Lower lobe of right lung (tissue), 2 donors: ENCODE results near the gene ENTPD6. TPM values are rescaled to one million over a fixed set of nuclear protein-coding genes. Genes with fewer than 3 reads are reported as not detected.
A peak's percentile ranks its signal among the peaks of the same experiment; 100 is the strongest.

Experiments
- ATAC-seq, 2 donors: fragments of 200-7000 bp; cut with Tn5 transposase; one replicate each; pipeline ENCODE4 v1.9.1; 2020 to 2022; ENCODE audit warnings: mild to moderate bottlenecking in 2 of 2, moderate library complexity in 2 of 2
- DNase-seq: peaks from one replicate; pipeline ENCODE4 v3.0.0-alpha.2; 2020
- H3K27ac ChIP-seq: fragments of 200-600 bp; one replicate; pipeline ENCODE4 v1.8.0; 2022
- H3K27me3 ChIP-seq: fragments of 200-600 bp; one replicate; pipeline ENCODE4 v1.8.0; 2022; ENCODE audit warnings: low read depth
- H3K36me3 ChIP-seq: fragments of 200-600 bp; one replicate; pipeline ENCODE4 v1.8.0; 2022; ENCODE audit warnings: mild to moderate bottlenecking
- H3K4me1 ChIP-seq: fragments of 200-600 bp; one replicate; pipeline ENCODE4 v1.8.0; 2022
- H3K4me3 ChIP-seq: fragments of 200-600 bp; one replicate; pipeline ENCODE4 v1.8.0; 2022; ENCODE audit warnings: mild to moderate bottlenecking
- H3K9me3 ChIP-seq: fragments of 200-600 bp; one replicate; pipeline ENCODE4 v1.8.0; 2022
- intact Hi-C: fragments of 100-400 bp; cut with DNase I; formaldehyde crosslinking; loops from one replicate; pipeline ENCODE4 v1.11.0; 2022
- total RNA-seq: library from RNA; stranded (reverse); fragmentation: NEBNext Ultra II Directional; extraction: Animal tissue kit (Norgen Biotek cat#: 25700); gene quantifications from one replicate; pipeline ENCODE4 v1.2.1, GENCODE V29; 2021
- TF ChIP-seq, protein P1 (sequence below): fragments of 200-600 bp; IDR thresholded peaks from one replicate; pipeline ENCODE4 v1.8.0; 2022; ENCODE audit warnings: antibody characterized with exemption, mild to moderate bottlenecking
- donor health status: DM: no; HTN: yes; CAD: no; lungs with severe emphysema.

ENTPD6 gene
- total RNA-seq, 1 donor from 2014 or later: 64.5 TPM

DNA sequence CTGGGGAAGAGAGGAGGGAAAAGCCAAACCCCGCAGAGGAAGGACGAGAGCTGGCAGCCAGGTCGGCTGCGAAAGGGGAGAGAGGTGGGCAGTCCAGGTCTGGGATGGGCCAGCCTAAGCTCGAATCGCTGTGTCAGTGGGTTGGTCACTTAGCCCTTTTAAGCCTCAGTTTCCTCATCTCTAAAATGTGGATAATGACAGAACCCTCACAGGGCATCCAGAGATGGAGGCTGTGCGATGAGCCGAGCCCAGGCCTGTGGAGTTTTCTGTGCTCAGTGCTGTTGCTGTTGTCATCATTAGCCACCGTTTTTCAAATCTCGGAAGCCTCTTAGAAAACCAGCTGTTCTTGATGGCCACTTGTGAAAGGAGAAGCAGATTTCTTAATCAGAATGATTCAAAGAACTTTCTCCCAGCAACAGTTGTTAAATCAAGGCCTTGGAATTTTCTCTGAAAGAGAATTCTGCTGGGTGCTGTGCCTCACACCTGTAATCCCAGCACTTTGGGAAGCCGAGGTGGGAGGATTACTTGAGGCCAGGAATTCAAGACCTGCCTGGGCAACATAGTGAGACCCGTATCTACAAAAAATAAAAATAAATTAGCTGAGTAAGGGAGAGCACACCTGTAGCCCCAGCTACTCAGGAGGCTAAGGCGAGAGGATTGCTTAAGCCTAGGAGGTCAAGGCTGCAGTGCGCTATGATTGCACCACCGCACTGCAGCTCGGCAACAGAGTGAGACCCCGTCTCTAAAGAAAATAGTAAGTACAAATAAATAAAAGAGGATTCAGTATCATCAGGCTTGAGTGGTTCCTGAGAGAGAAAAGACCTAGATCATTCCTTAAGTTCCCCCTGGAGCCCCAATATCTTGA lies 46.3 kb upstream of the ENTPD6 start:
- TF ChIP-seq, protein P1, sequence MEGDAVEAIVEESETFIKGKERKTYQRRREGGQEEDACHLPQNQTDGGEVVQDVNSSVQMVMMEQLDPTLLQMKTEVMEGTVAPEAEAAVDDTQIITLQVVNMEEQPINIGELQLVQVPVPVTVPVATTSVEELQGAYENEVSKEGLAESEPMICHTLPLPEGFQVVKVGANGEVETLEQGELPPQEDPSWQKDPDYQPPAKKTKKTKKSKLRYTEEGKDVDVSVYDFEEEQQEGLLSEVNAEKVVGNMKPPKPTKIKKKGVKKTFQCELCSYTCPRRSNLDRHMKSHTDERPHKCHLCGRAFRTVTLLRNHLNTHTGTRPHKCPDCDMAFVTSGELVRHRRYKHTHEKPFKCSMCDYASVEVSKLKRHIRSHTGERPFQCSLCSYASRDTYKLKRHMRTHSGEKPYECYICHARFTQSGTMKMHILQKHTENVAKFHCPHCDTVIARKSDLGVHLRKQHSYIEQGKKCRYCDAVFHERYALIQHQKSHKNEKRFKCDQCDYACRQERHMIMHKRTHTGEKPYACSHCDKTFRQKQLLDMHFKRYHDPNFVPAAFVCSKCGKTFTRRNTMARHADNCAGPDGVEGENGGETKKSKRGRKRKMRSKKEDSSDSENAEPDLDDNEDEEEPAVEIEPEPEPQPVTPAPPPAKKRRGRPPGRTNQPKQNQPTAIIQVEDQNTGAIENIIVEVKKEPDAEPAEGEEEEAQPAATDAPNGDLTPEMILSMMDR: no peak
- no peaks in the 10 kb centered on the region for H3K9me3 ChIP-seq
- H3K27ac ChIP-seq: no peak overlapping the region
- peaks cover 24% of the 10 kb centered on the region for H3K27me3 ChIP-seq
- no peaks in the 10 kb centered on the region for H3K36me3 ChIP-seq
- no peak for DNase-seq
- H3K4me1 ChIP-seq: peaks cover 10% of the 10 kb centered on the region
- peak overlapping the region; percentile 47 for H3K4me3 ChIP-seq
- intact Hi-C loops: no loop called here
- peak; percentile 31 to 35 for ATAC-seq

DNA sequence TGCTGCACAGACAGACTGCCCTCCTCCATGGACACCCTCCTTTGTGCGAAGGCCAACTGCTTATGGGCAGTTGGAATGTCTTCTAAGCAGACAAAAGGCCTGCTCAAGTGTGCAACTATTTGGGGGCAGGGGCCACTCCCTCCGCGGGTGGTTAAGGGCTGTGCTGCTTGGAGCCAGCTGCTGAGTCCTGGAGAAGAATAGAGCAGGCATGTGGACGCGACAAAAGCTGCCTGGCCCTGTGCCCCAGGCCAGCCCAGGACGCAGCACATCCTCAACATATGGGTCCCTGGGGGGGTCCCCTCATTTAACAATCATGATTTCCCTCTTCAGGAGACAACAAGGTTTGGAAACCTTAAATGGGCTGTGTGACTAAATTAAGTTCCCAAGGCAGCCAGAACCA lies 45.5 kb upstream of the ENTPD6 start:
- DNase-seq (no peak), ATAC-seq (no peak)
- Histone ChIP-seq H3K4me1 (peaks cover 10% of the 10 kb centered on the region), H3K9me3 (no peaks in the 10 kb centered on the region), H3K36me3 (no peaks in the 10 kb centered on the region), H3K27ac (no peak overlapping the region), H3K4me3 (no peak overlapping the region), H3K27me3 (peaks cover 24% of the 10 kb centered on the region)
- intact Hi-C loops: no loop called here
- TF ChIP-seq, protein P1: no peak

DNA sequence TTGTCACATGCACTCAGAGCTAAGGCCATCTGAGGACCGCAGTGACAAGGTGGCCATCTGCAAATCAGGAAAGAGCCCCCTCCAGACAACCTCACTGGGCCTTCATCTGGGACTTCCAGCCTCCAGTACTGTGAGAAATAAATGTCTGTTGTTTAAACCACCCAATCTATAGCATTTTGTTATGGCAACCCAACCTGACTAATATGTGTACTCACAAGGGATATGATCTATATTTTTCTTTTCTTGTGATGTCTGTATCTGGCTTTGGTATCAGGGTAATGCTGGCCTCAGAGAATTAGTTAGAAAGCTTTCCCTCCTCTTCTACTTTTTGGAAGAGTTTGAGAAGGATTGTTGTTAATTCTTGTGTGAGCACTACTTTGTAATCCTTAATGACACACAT lies 37.5 kb upstream of the ENTPD6 start:
- intact Hi-C loops: no loop called here
- ATAC-seq: no peak
- Histone ChIP-seq H3K27me3 (no peaks in the 10 kb centered on the region), H3K4me3 (no peak overlapping the region), H3K36me3 (no peaks in the 10 kb centered on the region), H3K9me3 (no peaks in the 10 kb centered on the region), H3K27ac (no peak overlapping the region), H3K4me1 (no peaks in the 10 kb centered on the region)
- TF ChIP-seq, protein P1: no peak
- DNase-seq: no peak

DNA sequence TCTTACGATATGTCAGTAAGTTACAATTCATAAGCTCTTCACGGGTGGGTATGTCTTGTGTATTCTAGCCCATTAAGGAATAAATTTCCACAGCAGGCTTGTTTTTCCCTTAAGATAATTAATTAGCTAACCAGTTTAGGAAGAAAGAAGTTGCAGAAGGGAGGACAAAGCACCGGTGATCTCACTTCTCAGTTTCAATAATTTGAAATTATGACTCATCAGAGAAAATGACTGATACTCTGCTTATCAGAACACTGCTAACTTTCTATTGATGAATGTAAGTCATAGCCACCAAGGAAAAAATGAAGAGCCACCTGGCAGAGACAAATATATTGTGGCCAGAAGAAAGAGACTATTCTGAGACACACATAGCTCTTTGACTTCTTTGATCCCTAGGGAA lies 35.0 kb upstream of the ENTPD6 start:
- Histone ChIP-seq H3K9me3 (no peaks in the 10 kb centered on the region), H3K36me3 (no peaks in the 10 kb centered on the region), H3K4me1 (no peaks in the 10 kb centered on the region), H3K27ac (no peak overlapping the region), H3K27me3 (peaks cover 6% of the 10 kb centered on the region), H3K4me3 (no peak overlapping the region)
- DNase-seq (no peak), ATAC-seq (no peak)
- intact Hi-C loops: no loop called here
- TF ChIP-seq, protein P1: no peak

DNA sequence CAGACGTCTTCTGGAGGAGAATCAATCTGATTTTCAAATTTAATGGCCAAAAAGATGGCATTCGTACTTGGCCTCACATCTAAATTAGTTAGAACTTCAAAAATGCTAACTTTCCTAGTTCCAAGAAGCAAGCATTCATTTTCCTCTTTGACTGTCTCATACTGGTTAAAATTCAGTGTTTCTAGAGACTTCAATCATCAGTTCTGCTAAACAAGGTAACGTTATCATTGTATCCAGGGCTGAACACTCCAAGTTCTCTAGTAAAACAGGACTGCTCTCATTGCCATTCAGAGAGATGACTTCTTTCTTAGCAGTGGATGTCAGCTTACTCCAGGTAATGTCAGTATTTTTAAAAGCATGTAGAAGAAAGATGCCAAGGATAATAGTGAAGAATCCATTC lies 34.6 kb upstream of the ENTPD6 start:
- H3K27ac ChIP-seq: no peak overlapping the region
- peaks cover 11% of the 10 kb centered on the region for H3K27me3 ChIP-seq
- H3K36me3 ChIP-seq: no peaks in the 10 kb centered on the region
- intact Hi-C loops: no loop called here
- ATAC-seq (no peak), DNase-seq (no peak)
- no peaks in the 10 kb centered on the region for H3K4me1 ChIP-seq
- TF ChIP-seq, protein P1: no peak
- H3K4me3 ChIP-seq: no peak overlapping the region
- no peaks in the 10 kb centered on the region for H3K9me3 ChIP-seq
